Keratinocyte (primary cell): Measurements from ENCODE around the gene ZNF786. TPM values are rescaled to one million over a fixed set of nuclear protein-coding genes. Genes with fewer than 3 reads are reported as not detected.
"Not testable (repeated sequence)": the region's sequence is repeated elsewhere in the genome, so short reads cannot be mapped to it uniquely, and the experiment has no call there.

Experiments used
- DNase-seq: peaks from one replicate; pipeline ENCODE4 v3.0.0-alpha.2; 2011; ENCODE audit warnings: low read depth, missing footprints, low spot score
- FAIRE-seq: peaks from 2 replicates; lab custom pipeline; 2011; peaks lifted over from hg19 to GRCh38; lab: Jason Lieb, UNC
- H2AFZ ChIP-seq: 2 replicates; pipeline ENCODE4 v1.6.0; 2012; ENCODE audit warnings: low read length, control low read depth, inconsistent platforms; ENCODE audit not compliant: control insufficient read depth
- H3K27ac ChIP-seq: 2 replicates; pipeline ENCODE4 v1.5.1; 2011; ENCODE audit warnings: low read length; ENCODE audit not compliant: control insufficient read depth, insufficient read depth
- H3K27me3 ChIP-seq: 3 replicates; pipeline ENCODE4 v1.6.0; 2011; ENCODE audit warnings: low read length; ENCODE audit not compliant: control insufficient read depth, insufficient read depth; ENCODE audit errors: extremely low read depth
- H3K36me3 ChIP-seq, 2 experiments: 2 replicates in 1 of 2; 3 replicates in 1 of 2; pipeline ENCODE4 v1.5.1; 2011; ENCODE audit warnings: low read length in 2 of 2, mild to moderate bottlenecking in 1 of 2; ENCODE audit not compliant: control insufficient read depth in 2 of 2, insufficient read depth in 2 of 2; ENCODE audit errors: extremely low read depth in 1 of 2
- H3K4me1 ChIP-seq: 3 replicates; pipeline ENCODE4 v1.5.1; 2011; ENCODE audit warnings: low read length; ENCODE audit not compliant: control insufficient read depth, insufficient read depth; ENCODE audit errors: extremely low read depth
- H3K4me2 ChIP-seq: 3 replicates; pipeline ENCODE4 v1.6.0; 2011; ENCODE audit warnings: low read depth, low read length; ENCODE audit not compliant: control insufficient read depth, insufficient read depth; ENCODE audit errors: extremely low read depth
- H3K4me3 ChIP-seq, 3 experiments: fragments of 200-600 bp in 1 of 3; sonication (generic) in 1 of 3; 2 replicates in 2 of 3; 3 replicates in 1 of 3; pipeline ENCODE4 v1.5.1; 2011 to 2016; ENCODE audit warnings: low read length in 3 of 3, mild to moderate bottlenecking in 3 of 3, control low read depth in 2 of 3, inconsistent platforms in 1 of 3, low read depth in 1 of 3, mixed read lengths in 1 of 3, mixed run types in 1 of 3, moderate library complexity in 1 of 3; ENCODE audit not compliant: control insufficient read depth in 2 of 3, insufficient read depth in 2 of 3; ENCODE audit errors: extremely low read depth in 1 of 3
- H3K79me2 ChIP-seq: 2 replicates; pipeline ENCODE4 v1.6.0; 2012; ENCODE audit warnings: low read length; ENCODE audit not compliant: control insufficient read depth, insufficient read depth
- H3K9ac ChIP-seq: 3 replicates; pipeline ENCODE4 v1.6.0; 2011; ENCODE audit warnings: low read length; ENCODE audit not compliant: control insufficient read depth, insufficient read depth; ENCODE audit errors: extremely low read depth
- H3K9me1 ChIP-seq: 3 replicates; pipeline ENCODE4 v1.6.0; 2011; ENCODE audit warnings: low read length; ENCODE audit not compliant: control insufficient read depth, insufficient read depth; ENCODE audit errors: extremely low read depth
- H3K9me3 ChIP-seq: 2 replicates; pipeline ENCODE4 v1.5.1; 2012; ENCODE audit warnings: low read depth, low read length; ENCODE audit not compliant: control insufficient read depth
- H4K20me1 ChIP-seq: 3 replicates; pipeline ENCODE4 v1.6.0; 2011; ENCODE audit warnings: low read length; ENCODE audit not compliant: control insufficient read depth, insufficient read depth; ENCODE audit errors: extremely low read depth
- EZH2 ChIP-seq: IDR thresholded peaks from one replicate; pipeline ENCODE4 v1.6.1; 2012; ENCODE audit warnings: inconsistent platforms, mild to moderate bottlenecking, low read length, moderate library complexity
- dilution Hi-C: fragments of 300-500 bp; cut with MboI; formaldehyde crosslinking; loops from one replicate; pipeline ENCODE4 v1.7.0; 2020; ENCODE audit warnings: low sequenced_read_pairs; ENCODE audit not compliant: extremely low pct_ligation_motif_present
- polyA plus RNA-seq, 5 experiments: library from polyadenylated mRNA; depleted of rRNA in 3 of 5; stranded (reverse) in 3 of 5; stranded (forward) in 1 of 5; unstranded in 1 of 5; fragments of >200 nt; gene quantifications; 1 replicate in 1 of 5; 2 replicates in 3 of 5; 3 replicates in 1 of 5; pipeline versions ENCODE4 v1.2.1 to v1.2.3, GENCODE V29; 2011 to 2012; ENCODE audit warnings: missing spikeins in 2 of 5, low read depth in 1 of 5, low replicate concordance in 1 of 5
- TF ChIP-seq, protein P1 (sequence below), 3 experiments: IDR thresholded peaks in 1 of 3; conservative IDR thresholded peaks in 1 of 3; optimal IDR thresholded peaks in 1 of 3; 2 replicates in 2 of 3; 3 replicates in 1 of 3; pipeline versions ENCODE3 to v1.5.1; 2011; ENCODE audit warnings: low read length in 3 of 3, mild to moderate bottlenecking in 3 of 3, moderate library complexity in 2 of 3, control low read depth in 1 of 3, inconsistent platforms in 1 of 3; ENCODE audit not compliant: insufficient read depth in 2 of 3; ENCODE audit errors: extremely low read depth in 1 of 3

Gene ZNF786
- polyA plus RNA-seq, 1 donor (not counting 4 experiments of a cell fraction or from before 2014, with no cell fraction given): 2.8 TPM

DNA sequence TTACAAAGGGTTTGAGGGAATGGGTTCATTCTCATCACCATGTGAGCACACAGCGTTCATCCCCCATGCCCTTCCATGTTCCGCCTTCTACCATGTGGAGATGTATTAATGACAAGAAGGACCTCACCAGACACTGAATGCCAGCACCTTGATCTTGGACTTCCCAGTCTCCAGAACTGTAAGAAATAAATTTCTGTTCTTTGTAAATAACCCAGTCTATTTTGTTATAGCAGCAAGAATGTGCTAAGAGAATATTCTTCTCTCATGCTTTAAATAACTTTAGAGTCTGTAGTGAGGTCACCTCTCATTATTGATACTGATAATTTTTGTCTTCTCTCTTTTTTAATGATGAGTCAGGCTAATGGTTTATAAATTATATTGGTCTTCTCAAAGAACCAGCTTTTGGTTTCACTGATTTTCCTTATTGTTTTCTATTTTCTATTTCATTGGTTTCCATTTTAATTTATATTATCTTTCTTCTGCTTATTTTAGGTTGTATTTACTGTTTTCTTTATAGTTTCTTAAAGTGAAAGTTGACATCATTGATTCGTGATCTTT is 59.1 kb downstream of the ZNF786 start:
- H2AFZ ChIP-seq: no peak overlapping the region
- H3K27ac ChIP-seq: no peak overlapping the region
- no peak for TF ChIP-seq EZH2
- TF ChIP-seq, protein P1, sequence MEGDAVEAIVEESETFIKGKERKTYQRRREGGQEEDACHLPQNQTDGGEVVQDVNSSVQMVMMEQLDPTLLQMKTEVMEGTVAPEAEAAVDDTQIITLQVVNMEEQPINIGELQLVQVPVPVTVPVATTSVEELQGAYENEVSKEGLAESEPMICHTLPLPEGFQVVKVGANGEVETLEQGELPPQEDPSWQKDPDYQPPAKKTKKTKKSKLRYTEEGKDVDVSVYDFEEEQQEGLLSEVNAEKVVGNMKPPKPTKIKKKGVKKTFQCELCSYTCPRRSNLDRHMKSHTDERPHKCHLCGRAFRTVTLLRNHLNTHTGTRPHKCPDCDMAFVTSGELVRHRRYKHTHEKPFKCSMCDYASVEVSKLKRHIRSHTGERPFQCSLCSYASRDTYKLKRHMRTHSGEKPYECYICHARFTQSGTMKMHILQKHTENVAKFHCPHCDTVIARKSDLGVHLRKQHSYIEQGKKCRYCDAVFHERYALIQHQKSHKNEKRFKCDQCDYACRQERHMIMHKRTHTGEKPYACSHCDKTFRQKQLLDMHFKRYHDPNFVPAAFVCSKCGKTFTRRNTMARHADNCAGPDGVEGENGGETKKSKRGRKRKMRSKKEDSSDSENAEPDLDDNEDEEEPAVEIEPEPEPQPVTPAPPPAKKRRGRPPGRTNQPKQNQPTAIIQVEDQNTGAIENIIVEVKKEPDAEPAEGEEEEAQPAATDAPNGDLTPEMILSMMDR (optimal IDR thresholded peaks at IDR 0.05 in 1 of 3, IDR thresholded peaks at IDR 0.05 in 1 of 3, conservative IDR thresholded peaks at IDR 0.05 in 1 of 3; ENCODE audit: extremely low read depth in 1 of 3, insufficient read depth in 2 of 3, low read length in 3 of 3): no peak
- FAIRE-seq (no peak), DNase-seq (no peak)
- H3K9ac ChIP-seq: no peak overlapping the region
- no peak overlapping the region for H3K4me2 ChIP-seq
- dilution Hi-C loops: no loop called here
- no peaks in the 10 kb centered on the region for H4K20me1 ChIP-seq
- no peaks in the 10 kb centered on the region for H3K9me3 ChIP-seq
- no peaks in the 10 kb centered on the region for H3K36me3 ChIP-seq
- peaks cover 18% of the 10 kb centered on the region for H3K79me2 ChIP-seq
- H3K4me1 ChIP-seq: peaks cover 15% of the 10 kb centered on the region
- H3K4me3 ChIP-seq: no peak overlapping the region
- H3K9me1 ChIP-seq: no peaks in the 10 kb centered on the region
- H3K27me3 ChIP-seq: no peaks in the 10 kb centered on the region

DNA sequence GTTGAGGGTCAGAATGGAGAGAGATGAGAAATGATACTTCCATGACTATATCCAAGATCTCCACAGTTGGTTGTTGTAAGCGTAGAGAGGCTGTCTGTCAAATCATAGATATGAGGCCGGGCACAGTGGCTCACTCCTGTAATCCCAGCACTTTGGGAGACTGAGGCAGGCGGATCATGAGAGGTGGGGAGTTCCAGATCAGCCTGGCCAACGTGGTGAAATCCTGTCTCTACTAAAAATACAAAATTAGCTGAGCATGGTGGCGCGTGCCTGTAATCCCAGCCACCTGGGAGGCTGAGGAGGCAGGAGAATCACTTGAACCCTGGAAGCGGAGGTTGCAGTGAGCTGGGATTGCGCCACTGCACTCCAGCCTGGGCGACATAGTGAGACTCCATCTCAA is 60.1 kb downstream of the ZNF786 start:
- H3K4me3 ChIP-seq, H3K9ac ChIP-seq, H3K36me3 ChIP-seq, H3K27ac ChIP-seq, H4K20me1 ChIP-seq, H2AFZ ChIP-seq, FAIRE-seq, H3K27me3 ChIP-seq, DNase-seq, dilution Hi-C loops, H3K9me3 ChIP-seq, H3K9me1 ChIP-seq, H3K4me2 ChIP-seq: not testable (repeated sequence)
- H3K79me2 ChIP-seq: peaks cover 28% of the 10 kb centered on the region
- H3K4me1 ChIP-seq: peaks cover 21% of the 10 kb centered on the region
